ENCODE results near the gene FMOD. TPM values are rescaled to one million over a fixed set of nuclear protein-coding genes. Genes with fewer than 3 reads are reported as not detected.

Gene FMOD
- total and polyA plus RNA-seq, 2 donors (not counting 3 experiments of a cell fraction or from before 2014, with no cell fraction given), result 0.11 to 0.12 TPM

DNA sequence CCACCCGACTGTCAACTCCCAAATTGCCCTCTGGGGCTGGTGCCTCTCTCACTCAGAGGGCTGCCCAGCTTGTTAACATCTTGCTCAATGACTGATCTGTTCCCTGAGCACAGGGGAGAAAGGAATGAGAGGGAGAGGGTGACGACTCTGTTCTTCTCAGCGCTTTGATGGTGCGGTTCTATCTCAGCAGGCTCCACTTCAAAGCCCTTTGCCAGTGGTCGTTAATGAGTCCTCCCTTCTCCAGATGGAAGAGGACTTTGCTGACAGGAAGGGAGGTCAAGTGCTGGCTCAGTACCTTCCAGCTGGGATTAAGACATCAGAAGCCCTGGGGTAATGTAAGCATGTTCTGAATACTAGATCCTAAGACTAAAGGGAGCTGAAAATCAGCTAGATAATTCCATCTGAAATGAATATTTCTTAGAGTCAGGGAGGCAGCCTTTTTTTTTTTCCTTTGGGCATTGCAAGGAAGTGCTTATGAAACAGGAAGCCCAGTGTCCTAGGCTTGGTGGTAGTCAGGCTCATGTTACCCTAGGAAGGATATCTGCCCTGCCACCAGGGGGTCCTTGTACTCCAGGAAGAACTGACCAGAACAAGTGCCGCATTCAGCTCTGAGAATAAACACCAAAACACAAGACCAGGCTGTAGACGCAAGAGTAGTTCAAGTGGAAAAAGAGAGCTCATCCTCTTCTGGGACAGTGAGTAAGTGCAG is 4.7 kb downstream of the FMOD start:
- ChIA-PET POLR2A (no interaction called here), CTCF (interaction anchor here (0.7 to 30.6 kb wide), 7 partner anchors 9 to 212 kb away, joined by 3 to 1014 read pairs (median 3); no protein-coding TSS in a partner anchor)
- H3K27me3 ChIP-seq (ENCODE audit: control insufficient read depth in 2 of 2, insufficient read depth in 2 of 2, low read length in 2 of 2), result peaks cover 22 to 45% of the 10 kb centered on the region in 2 experiments
- no peaks in the 10 kb centered on the region for H3K4me1 ChIP-seq (ENCODE audit: control insufficient read depth, extremely low read depth, insufficient read depth, low read length)
- no peaks in the 10 kb centered on the region for H3K9me3 ChIP-seq (replicated peaks; ENCODE audit: control insufficient read depth, insufficient read depth, low read length)
- H3K9ac ChIP-seq (replicated peaks; ENCODE audit: extremely low read depth, insufficient read depth, low read length), result no peak overlapping the region
- FAIRE-seq (no peak), DNase-seq (ENCODE audit: low read depth, low spot score) (no peak)
- no peaks in the 10 kb centered on the region for H3K79me2 ChIP-seq (ENCODE audit: control insufficient read depth, insufficient read depth, low read length)
- H3K27ac ChIP-seq (ENCODE audit: insufficient read depth, low read depth, low read length), result no peak overlapping the region
- no peak overlapping the region for H2AFZ ChIP-seq (ENCODE audit: low read depth, low read length)
- TF ChIP-seq GATA2 (IDR thresholded peaks at IDR 0.05; ENCODE audit: insufficient read depth, insufficient read length, low read depth, low read length), result no peak
- TF ChIP-seq, protein P1, sequence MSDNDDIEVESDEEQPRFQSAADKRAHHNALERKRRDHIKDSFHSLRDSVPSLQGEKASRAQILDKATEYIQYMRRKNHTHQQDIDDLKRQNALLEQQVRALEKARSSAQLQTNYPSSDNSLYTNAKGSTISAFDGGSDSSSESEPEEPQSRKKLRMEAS (IDR thresholded peaks at IDR 0.05; ENCODE audit: insufficient read depth, insufficient read length), result no peak
- no peak for TF ChIP-seq FOS (IDR thresholded peaks at IDR 0.05; ENCODE audit: borderline replicate concordance, insufficient read depth, low read length)
- TF ChIP-seq, protein P2, sequence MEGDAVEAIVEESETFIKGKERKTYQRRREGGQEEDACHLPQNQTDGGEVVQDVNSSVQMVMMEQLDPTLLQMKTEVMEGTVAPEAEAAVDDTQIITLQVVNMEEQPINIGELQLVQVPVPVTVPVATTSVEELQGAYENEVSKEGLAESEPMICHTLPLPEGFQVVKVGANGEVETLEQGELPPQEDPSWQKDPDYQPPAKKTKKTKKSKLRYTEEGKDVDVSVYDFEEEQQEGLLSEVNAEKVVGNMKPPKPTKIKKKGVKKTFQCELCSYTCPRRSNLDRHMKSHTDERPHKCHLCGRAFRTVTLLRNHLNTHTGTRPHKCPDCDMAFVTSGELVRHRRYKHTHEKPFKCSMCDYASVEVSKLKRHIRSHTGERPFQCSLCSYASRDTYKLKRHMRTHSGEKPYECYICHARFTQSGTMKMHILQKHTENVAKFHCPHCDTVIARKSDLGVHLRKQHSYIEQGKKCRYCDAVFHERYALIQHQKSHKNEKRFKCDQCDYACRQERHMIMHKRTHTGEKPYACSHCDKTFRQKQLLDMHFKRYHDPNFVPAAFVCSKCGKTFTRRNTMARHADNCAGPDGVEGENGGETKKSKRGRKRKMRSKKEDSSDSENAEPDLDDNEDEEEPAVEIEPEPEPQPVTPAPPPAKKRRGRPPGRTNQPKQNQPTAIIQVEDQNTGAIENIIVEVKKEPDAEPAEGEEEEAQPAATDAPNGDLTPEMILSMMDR (IDR thresholded peaks at IDR 0.05; ENCODE audit: extremely low read depth in 1 of 2, insufficient read depth in 1 of 2, low read depth in 1 of 2, low read length in 2 of 2), result no peak
- no peak for TF ChIP-seq JUN (IDR thresholded peaks at IDR 0.05; ENCODE audit: borderline replicate concordance, insufficient read depth, insufficient read length, low read depth)
- TF ChIP-seq POLR2AphosphoS5 (IDR thresholded peaks at IDR 0.05; ENCODE audit: insufficient read depth, low read depth, low read length), result no peak
- TF ChIP-seq MYC (IDR thresholded peaks at IDR 0.05; ENCODE audit: low read depth, low read length), result no peak
- TF ChIP-seq POLR2A (IDR thresholded peaks at IDR 0.05; ENCODE audit: low read depth, low read length), result no peak
- no peak for TF ChIP-seq EZH2 (IDR thresholded peaks at IDR 0.05; ENCODE audit: borderline replicate concordance, low read depth, low read length, severe bottlenecking)
- no peaks in the 10 kb centered on the region for H3K36me3 ChIP-seq (ENCODE audit: control insufficient read depth in 2 of 2, extremely low read depth in 1 of 2, insufficient read depth in 2 of 2, low read length in 2 of 2)
- BruUV-seq (replicated peaks), result no TSS peak
- H4K20me1 ChIP-seq (replicated peaks; ENCODE audit: control insufficient read depth, extremely low read depth, insufficient read depth, low read length), result no peaks in the 10 kb centered on the region
- no peak overlapping the region for H3K4me3 ChIP-seq (replicated peaks in 1 of 3; ENCODE audit: insufficient read depth in 1 of 3, low read depth in 1 of 3, low read length in 3 of 3)
- H3K4me2 ChIP-seq (ENCODE audit: insufficient read depth, low read length), result no peak overlapping the region
- dilution Hi-C loops (cut with MboI; ENCODE audit: extremely low pct_ligation_motif_present, low sequenced_read_pairs) (no loop called here), intact Hi-C loops (cut with micrococcal nuclease) (no loop called here)
- no peaks in the 10 kb centered on the region for H3K9me1 ChIP-seq (replicated peaks; ENCODE audit: control insufficient read depth, extremely low read depth, insufficient read depth, low read length)
